Measurements from ENCODE around the gene FHIT.

The FHIT gene

GRCh38 chr3:61184956-61185355, 66.3 kb downstream of the FHIT start:
- H3F3A ChIP-seq (ENCODE audit: insufficient read depth), result no peaks in the 10 kb centered on the region

GRCh38 chr3:61182662-61183061, 68.6 kb downstream of the FHIT start:
- Histone ChIP-seq H4K20me1 (ENCODE audit: low read depth, low read length) (no peaks in the 10 kb centered on the region; the same call in 1 of the 2 replicates), H3K9me3 (ENCODE audit: insufficient read depth, low read length) (no peaks in the 10 kb centered on the region), H3K9me2 (replicated peaks; ENCODE audit: insufficient read depth, low read length) (no peaks in the 10 kb centered on the region), H3K4me3 (ENCODE audit: insufficient read depth, low read length, poor library complexity, severe bottlenecking) (no peak overlapping the region), H3K4me2 (ENCODE audit: low read depth, low read length, poor library complexity, severe bottlenecking) (no peak overlapping the region), H3K9ac (ENCODE audit: low read length) (no peak overlapping the region), H3K79me2 (ENCODE audit: insufficient read depth, low read length) (0 out of 2 replicates have a peak, but pooled peaks cover 9% of the 10 kb centered on the region), H3K27ac (ENCODE audit: low read depth, low read length) (no peak overlapping the region), H3K27me3 (ENCODE audit: low read length) (no peaks in the 10 kb centered on the region), H3K36me3 (ENCODE audit: low read length) (no peaks in the 10 kb centered on the region), H2AFZ (ENCODE audit: low read depth, low read length, severe bottlenecking) (no peak overlapping the region), H3F3A (ENCODE audit: insufficient read depth) (no peaks in the 10 kb centered on the region)
- no peak for TF ChIP-seq EZH2phosphoT487 (conservative IDR thresholded peaks at IDR 0.05; ENCODE audit: low read length)
- no peak for TF ChIP-seq CTCF (IDR thresholded peaks at IDR 0.05; ENCODE audit: insufficient read depth, low read length, poor library complexity, severe bottlenecking)

More at GRCh38 chr3:61184956-61185355, 66.3 kb downstream of the FHIT start:
- no peaks in the 10 kb centered on the region for H3K9me3 ChIP-seq (ENCODE audit: insufficient read depth, low read length)
- TF ChIP-seq EZH2phosphoT487 (conservative IDR thresholded peaks at IDR 0.05; ENCODE audit: low read length), result no peak
- TF ChIP-seq CTCF (IDR thresholded peaks at IDR 0.05; ENCODE audit: insufficient read depth, low read length, poor library complexity, severe bottlenecking), result no peak
- H3K9me2 ChIP-seq (replicated peaks; ENCODE audit: insufficient read depth, low read length), result no peaks in the 10 kb centered on the region
- no peaks in the 10 kb centered on the region for H3K27me3 ChIP-seq (ENCODE audit: low read length)
- H3K4me2 ChIP-seq (ENCODE audit: low read depth, low read length, poor library complexity, severe bottlenecking), result no peak overlapping the region
- H3K9ac ChIP-seq (ENCODE audit: low read length), result no peak overlapping the region
- no peak overlapping the region for H3K27ac ChIP-seq (ENCODE audit: low read depth, low read length)
- H3K36me3 ChIP-seq (ENCODE audit: low read length), result no peaks in the 10 kb centered on the region
- H3K4me3 ChIP-seq (ENCODE audit: insufficient read depth, low read length, poor library complexity, severe bottlenecking), result no peak overlapping the region
- no peaks in the 10 kb centered on the region; the same call in 1 of the 2 replicates for H4K20me1 ChIP-seq (ENCODE audit: low read depth, low read length)
- H2AFZ ChIP-seq (ENCODE audit: low read depth, low read length, severe bottlenecking), result no peak overlapping the region
- H3K79me2 ChIP-seq (ENCODE audit: insufficient read depth, low read length), result 0 out of 2 replicates have a peak, but pooled peaks cover 3% of the 10 kb centered on the region

- Histone ChIP-seq H3K9ac (ENCODE audit: low read length) (no peak overlapping the region), H3K79me2 (ENCODE audit: insufficient read depth, low read length) (0 out of 2 replicates have a peak, but pooled peaks cover 7% of the 10 kb centered on the region), H3K27ac (ENCODE audit: low read depth, low read length) (no peak overlapping the region), H3K9me2 (replicated peaks; ENCODE audit: insufficient read depth, low read length) (no peaks in the 10 kb centered on the region), H2AFZ (ENCODE audit: low read depth, low read length, severe bottlenecking) (no peak overlapping the region), H3K9me3 (ENCODE audit: insufficient read depth, low read length) (no peaks in the 10 kb centered on the region), H3F3A (ENCODE audit: insufficient read depth) (no peaks in the 10 kb centered on the region), H3K27me3 (ENCODE audit: low read length) (no peaks in the 10 kb centered on the region), H4K20me1 (ENCODE audit: low read depth, low read length) (no peaks in the 10 kb centered on the region; the same call in 1 of the 2 replicates), H3K4me3 (ENCODE audit: insufficient read depth, low read length, poor library complexity, severe bottlenecking) (no peak overlapping the region), H3K36me3 (ENCODE audit: low read length) (no peaks in the 10 kb centered on the region), H3K4me2 (ENCODE audit: low read depth, low read length, poor library complexity, severe bottlenecking) (no peak overlapping the region)
- TF ChIP-seq CTCF (IDR thresholded peaks at IDR 0.05; ENCODE audit: insufficient read depth, low read length, poor library complexity, severe bottlenecking) (no peak), EZH2phosphoT487 (conservative IDR thresholded peaks at IDR 0.05; ENCODE audit: low read length) (no peak)
These were observed 69.4 kb downstream of the FHIT start for GRCh38 chr3:61181874-61182273.
